Measurements from ENCODE around the gene ALDH1L1.

The ALDH1L1 gene

DNA sequence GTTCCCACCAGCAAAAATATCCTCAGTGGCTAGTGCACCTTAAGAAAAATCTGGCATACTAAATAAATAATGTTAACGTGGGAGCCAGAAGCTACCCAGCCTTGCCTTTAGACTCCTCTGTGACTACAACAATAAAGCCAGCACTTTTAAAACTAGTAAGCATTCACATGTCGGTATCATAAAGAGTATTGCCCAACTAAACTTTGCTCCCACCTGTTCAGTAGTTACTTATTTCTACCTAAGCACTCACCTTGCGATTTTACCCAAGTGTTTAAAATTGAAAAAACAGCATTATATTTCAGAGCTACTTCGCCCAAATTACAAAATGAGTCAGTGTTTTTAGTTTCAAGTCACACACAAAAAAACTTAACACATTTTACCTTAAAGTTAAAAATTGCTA lies 12.8 kb downstream of the ALDH1L1 start:
- Histone ChIP-seq H3K9me3 (ENCODE audit: control insufficient read depth, insufficient read depth, low read length) (no peaks in the 10 kb centered on the region), H3K36me3 (ENCODE audit: control insufficient read depth, insufficient read depth, low read length) (no peaks in the 10 kb centered on the region), H3K4me3 (ENCODE audit: low read length) (no peak overlapping the region), H3K27ac (ENCODE audit: low read length) (no peak overlapping the region), H3K4me1 (ENCODE audit: control insufficient read depth, insufficient read depth, low read length) (no peaks in the 10 kb centered on the region), H3K27me3 (ENCODE audit: control insufficient read depth, insufficient read depth, low read length) (no peaks in the 10 kb centered on the region)
- no peak for DNase-seq (ENCODE audit: low read depth, low spot score)
- WGBS (ENCODE audit: insufficient coverage, insufficient read length): no CpG with 5 or more reads among the region's 4 CpGs

DNA sequence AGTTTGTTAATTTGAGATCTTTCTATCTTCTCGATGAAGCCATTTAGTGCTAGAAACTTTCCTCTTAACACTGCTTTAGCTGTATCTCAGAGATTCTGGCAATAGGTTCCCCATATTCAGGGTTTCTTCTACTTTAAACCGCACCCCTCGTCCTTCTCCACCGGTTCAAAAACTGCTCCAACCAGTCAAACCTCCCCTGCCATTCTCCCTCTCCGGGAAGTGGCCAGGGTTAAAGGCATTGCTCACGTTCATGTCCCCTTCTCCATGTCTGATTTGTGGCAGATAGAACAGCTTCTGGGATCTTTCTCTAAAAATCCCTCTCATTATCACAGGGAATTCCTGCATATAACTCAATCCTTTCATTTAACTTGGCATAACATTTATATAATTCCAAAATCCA lies 14.4 kb downstream of the ALDH1L1 start:
- DNase-seq (ENCODE audit: low read depth, low spot score): no peak
- Histone ChIP-seq H3K36me3 (ENCODE audit: control insufficient read depth, insufficient read depth, low read length) (no peaks in the 10 kb centered on the region), H3K4me1 (ENCODE audit: control insufficient read depth, insufficient read depth, low read length) (no peaks in the 10 kb centered on the region), H3K4me3 (ENCODE audit: low read length) (no peak overlapping the region), H3K27ac (ENCODE audit: low read length) (no peak overlapping the region), H3K9me3 (ENCODE audit: control insufficient read depth, insufficient read depth, low read length) (no peaks in the 10 kb centered on the region), H3K27me3 (ENCODE audit: control insufficient read depth, insufficient read depth, low read length) (no peaks in the 10 kb centered on the region)
- no CpG with 5 or more reads among the region's 6 CpGs for WGBS (ENCODE audit: insufficient coverage, insufficient read length)

DNA sequence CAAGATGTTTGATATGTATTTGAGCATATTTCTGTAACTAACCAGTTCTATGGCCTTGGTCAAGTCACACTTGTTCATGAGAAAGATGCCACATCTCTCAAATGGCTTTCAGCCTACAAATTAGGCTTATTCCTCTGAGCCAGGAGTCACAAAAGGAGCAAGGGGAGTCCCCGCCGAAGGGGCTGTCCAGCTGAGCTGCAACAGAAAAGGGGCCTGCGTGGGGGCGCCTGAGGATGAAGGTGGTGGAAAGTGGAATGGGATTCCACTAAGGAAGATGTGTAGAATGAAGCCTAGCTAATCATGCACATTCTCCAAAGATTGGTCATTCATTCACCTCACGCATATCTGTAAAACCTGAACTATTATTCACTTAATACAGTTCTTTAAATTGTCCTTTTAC lies 19.1 kb downstream of the ALDH1L1 start:
- H3K27ac ChIP-seq (ENCODE audit: low read length): no peak overlapping the region
- no peaks in the 10 kb centered on the region for H3K9me3 ChIP-seq (ENCODE audit: control insufficient read depth, insufficient read depth, low read length)
- no peaks in the 10 kb centered on the region for H3K4me1 ChIP-seq (ENCODE audit: control insufficient read depth, insufficient read depth, low read length)
- H3K4me3 ChIP-seq (ENCODE audit: low read length): no peak overlapping the region
- H3K36me3 ChIP-seq (ENCODE audit: control insufficient read depth, insufficient read depth, low read length): no peaks in the 10 kb centered on the region
- WGBS (ENCODE audit: insufficient coverage, insufficient read length): no CpG with 5 or more reads among the region's 5 CpGs
- H3K27me3 ChIP-seq (ENCODE audit: control insufficient read depth, insufficient read depth, low read length): no peaks in the 10 kb centered on the region
- no peak for DNase-seq (ENCODE audit: low read depth, low spot score)

DNA sequence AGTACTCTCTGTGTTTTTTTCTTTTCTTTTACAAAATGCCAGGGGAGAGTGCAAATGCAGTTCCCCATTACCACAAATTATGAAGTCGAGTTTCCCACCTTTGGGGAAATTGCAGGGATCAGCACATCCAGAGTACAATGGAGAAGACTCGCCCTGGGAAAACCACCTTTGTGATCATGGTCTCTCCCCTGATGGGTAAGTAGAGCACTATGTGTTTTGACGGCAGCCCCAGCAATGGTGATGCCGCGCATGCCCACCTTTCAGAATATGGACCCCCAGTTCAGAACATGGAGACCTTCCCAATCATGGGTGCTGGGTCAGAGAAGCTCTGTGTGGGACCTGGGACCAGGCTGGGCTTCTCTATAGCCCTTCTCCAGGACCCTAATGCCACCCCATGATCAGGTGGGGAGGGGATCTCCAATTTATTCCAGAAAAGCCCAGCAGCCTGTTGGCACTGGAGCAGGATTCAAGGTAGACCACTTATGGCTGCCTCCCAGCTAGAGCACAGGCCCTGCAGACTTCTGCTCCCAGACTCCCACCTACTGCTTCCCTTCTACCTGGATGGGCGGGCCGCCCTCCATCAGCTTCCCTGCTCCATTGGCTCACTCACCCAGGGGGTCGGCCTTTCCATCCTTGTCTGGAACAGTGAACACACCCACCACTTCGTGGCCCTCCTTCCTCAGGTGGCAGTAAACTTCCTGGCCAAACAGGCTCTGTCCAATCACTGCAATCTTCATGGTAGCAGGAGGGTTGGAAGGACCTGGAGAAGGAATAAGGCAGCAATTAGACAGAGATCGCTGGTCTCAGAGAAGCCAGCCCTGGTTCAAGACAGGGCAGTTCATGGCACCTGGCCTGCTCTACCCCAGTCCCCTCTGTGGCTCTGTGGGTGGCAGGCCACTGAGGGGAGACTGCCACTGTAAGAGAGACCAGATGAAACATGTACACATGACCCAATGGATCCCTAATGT lies 19.9 kb downstream of the ALDH1L1 start:
- WGBS (ENCODE audit: insufficient coverage, insufficient read length): no CpG with 5 or more reads among the region's 10 CpGs
- Histone ChIP-seq H3K36me3 (ENCODE audit: control insufficient read depth, insufficient read depth, low read length) (no peaks in the 10 kb centered on the region), H3K9me3 (ENCODE audit: control insufficient read depth, insufficient read depth, low read length) (no peaks in the 10 kb centered on the region), H3K4me3 (ENCODE audit: low read length) (no peak overlapping the region), H3K27me3 (ENCODE audit: control insufficient read depth, insufficient read depth, low read length) (no peaks in the 10 kb centered on the region), H3K4me1 (ENCODE audit: control insufficient read depth, insufficient read depth, low read length) (no peaks in the 10 kb centered on the region), H3K27ac (ENCODE audit: low read length) (no peak overlapping the region)
- DNase-seq (ENCODE audit: low read depth, low spot score): no peak

DNA sequence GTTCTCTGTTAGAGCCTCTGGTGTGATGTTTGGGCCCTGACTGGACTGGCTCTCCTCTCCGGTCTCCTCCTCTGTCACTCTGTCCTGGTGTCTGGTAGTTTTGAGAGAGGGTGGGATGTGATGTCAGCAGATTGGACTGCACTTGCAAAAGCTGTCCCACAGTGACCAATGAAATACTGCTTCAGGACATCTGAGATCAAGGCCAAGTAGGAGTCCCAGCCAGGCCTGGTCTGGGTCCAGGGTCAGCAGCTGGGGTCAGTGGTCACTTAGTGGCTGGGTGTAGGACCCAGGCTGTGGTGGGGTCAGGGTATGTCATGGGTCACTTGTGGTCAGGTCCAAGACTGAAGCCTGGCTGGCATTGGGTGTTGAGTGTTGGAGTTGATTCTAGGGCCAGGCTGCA lies 20.9 kb downstream of the ALDH1L1 start:
- no peak overlapping the region for H3K4me3 ChIP-seq (ENCODE audit: low read length)
- DNase-seq (ENCODE audit: low read depth, low spot score): no peak
- H3K36me3 ChIP-seq (ENCODE audit: control insufficient read depth, insufficient read depth, low read length): no peaks in the 10 kb centered on the region
- H3K9me3 ChIP-seq (ENCODE audit: control insufficient read depth, insufficient read depth, low read length): no peaks in the 10 kb centered on the region
- no peaks in the 10 kb centered on the region for H3K4me1 ChIP-seq (ENCODE audit: control insufficient read depth, insufficient read depth, low read length)
- no peaks in the 10 kb centered on the region for H3K27me3 ChIP-seq (ENCODE audit: control insufficient read depth, insufficient read depth, low read length)
- H3K27ac ChIP-seq (ENCODE audit: low read length): no peak overlapping the region
- no CpG with 5 or more reads among the region's 1 CpG for WGBS (ENCODE audit: insufficient coverage, insufficient read length)

DNA sequence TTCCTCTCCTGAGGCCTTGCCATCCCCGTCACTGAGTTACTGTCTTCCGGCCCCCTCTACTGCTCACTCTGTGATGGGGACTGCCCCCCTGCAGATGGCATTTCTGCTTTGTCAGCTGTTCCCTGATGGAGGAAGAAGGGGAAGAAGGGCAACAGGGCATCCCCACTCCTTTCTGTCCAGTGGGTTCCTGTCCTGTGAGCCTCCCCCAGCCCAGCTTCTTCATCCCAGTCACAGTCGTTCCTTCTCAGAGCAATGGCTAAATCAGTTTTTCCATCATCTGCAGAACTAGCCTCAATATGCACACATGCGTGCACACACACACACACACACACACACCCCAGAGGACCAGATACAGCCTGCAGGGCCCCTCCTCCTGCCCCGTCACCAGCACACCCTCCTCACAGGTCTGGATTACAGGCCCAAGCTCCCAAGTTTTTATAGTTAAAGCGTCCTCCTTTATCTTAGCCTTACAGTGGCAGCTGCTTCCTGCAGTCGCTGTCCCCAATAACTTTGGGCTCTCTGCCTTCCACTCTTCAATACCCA lies 21.4 kb downstream of the ALDH1L1 start:
- Histone ChIP-seq H3K4me3 (ENCODE audit: low read length) (no peak overlapping the region), H3K4me1 (ENCODE audit: control insufficient read depth, insufficient read depth, low read length) (no peaks in the 10 kb centered on the region), H3K9me3 (ENCODE audit: control insufficient read depth, insufficient read depth, low read length) (no peaks in the 10 kb centered on the region), H3K27me3 (ENCODE audit: control insufficient read depth, insufficient read depth, low read length) (no peaks in the 10 kb centered on the region), H3K36me3 (ENCODE audit: control insufficient read depth, insufficient read depth, low read length) (no peaks in the 10 kb centered on the region), H3K27ac (ENCODE audit: low read length) (no peak overlapping the region)
- WGBS (ENCODE audit: insufficient coverage, insufficient read length): no CpG with 5 or more reads among the region's 7 CpGs
- DNase-seq (ENCODE audit: low read depth, low spot score): no peak

DNA sequence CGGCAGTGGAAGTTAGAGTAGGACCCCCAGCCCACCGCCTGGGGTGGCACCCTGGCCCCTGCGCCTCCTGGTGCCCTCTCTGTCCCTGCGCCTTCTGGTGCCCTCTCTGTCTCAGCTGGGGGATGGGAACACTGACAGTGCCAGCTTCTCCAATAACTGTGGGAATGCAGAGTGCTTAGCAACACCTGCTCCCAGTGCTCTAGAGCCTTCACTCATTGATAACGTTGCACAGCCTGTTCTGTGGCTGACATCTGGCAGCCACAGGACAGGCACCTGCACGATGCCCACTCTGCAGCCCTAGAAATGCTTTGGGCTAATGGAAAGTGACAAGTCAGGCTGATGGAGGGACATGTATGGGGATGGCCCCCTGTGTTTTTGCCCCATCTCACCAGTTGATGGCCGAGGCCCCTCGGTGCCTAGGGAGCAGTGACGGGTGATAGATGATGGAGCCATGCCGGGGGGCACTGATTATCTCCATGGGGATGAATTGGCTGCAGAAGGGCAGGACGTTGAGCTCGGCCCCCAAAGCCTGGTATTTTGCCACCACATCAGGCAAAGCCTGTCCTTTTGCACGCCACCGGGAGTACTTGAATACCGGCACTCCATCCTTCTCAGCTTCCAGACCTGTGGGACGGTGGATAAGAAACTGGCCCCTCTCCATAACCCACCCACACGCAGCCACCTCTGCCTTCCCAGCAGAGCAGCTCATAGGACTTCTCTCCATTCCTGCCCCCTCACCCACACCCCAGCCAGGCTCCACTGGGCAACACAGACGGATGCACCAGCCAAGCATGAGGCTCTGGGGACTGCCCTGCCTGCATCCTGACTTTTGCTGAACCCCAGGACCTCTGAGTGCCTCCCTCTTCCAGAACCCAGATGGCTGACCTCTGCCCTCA lies 22.1 kb downstream of the ALDH1L1 start:
- Histone ChIP-seq H3K4me1 (ENCODE audit: control insufficient read depth, insufficient read depth, low read length) (no peaks in the 10 kb centered on the region), H3K27me3 (ENCODE audit: control insufficient read depth, insufficient read depth, low read length) (no peaks in the 10 kb centered on the region), H3K4me3 (ENCODE audit: low read length) (no peak overlapping the region), H3K27ac (ENCODE audit: low read length) (no peak overlapping the region), H3K36me3 (ENCODE audit: control insufficient read depth, insufficient read depth, low read length) (no peaks in the 10 kb centered on the region), H3K9me3 (ENCODE audit: control insufficient read depth, insufficient read depth, low read length) (no peaks in the 10 kb centered on the region)
- DNase-seq (ENCODE audit: low read depth, low spot score): no peak
- no CpG with 5 or more reads among the region's 18 CpGs for WGBS (ENCODE audit: insufficient coverage, insufficient read length)

DNA sequence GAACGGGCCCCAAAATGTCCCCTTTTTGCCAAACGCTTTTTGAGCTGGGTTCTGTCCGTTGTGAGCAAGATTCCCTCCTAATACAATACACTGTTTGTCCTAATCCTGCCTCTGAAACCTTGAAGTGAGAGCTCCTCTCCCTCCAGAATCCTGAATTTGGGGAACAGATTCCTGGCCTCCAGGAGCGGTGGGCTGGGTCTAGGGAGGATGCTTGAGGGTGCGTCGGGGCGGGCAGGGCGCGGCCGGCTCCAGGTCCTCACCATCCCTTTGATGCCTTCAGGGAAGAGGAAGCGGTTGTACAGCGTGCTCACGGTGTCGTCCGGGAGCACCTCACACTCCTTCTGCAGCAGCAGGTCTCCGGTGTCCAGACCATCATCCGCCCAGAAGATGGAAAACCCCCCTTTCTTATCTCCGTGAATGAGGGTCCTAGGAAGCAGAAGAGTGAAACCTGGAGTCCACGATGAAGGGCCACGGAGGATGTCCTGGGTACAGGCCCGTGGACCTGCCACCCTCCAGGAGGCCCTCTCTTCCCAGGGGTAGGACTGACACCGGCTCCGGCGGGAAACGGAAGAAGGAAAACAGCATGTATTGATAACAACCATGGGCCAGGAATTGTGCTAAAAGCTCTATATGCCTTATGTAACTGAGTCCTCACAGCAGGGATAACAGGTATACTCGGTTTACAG lies 23.2 kb downstream of the ALDH1L1 start:
- Histone ChIP-seq H3K4me1 (ENCODE audit: control insufficient read depth, insufficient read depth, low read length) (no peaks in the 10 kb centered on the region), H3K36me3 (ENCODE audit: control insufficient read depth, insufficient read depth, low read length) (no peaks in the 10 kb centered on the region), H3K27ac (ENCODE audit: low read length) (no peak overlapping the region), H3K4me3 (ENCODE audit: low read length) (no peak overlapping the region), H3K9me3 (ENCODE audit: control insufficient read depth, insufficient read depth, low read length) (no peaks in the 10 kb centered on the region), H3K27me3 (ENCODE audit: control insufficient read depth, insufficient read depth, low read length) (no peaks in the 10 kb centered on the region)
- no CpG with 5 or more reads among the region's 26 CpGs for WGBS (ENCODE audit: insufficient coverage, insufficient read length)
- DNase-seq (ENCODE audit: low read depth, low spot score): no peak

DNA sequence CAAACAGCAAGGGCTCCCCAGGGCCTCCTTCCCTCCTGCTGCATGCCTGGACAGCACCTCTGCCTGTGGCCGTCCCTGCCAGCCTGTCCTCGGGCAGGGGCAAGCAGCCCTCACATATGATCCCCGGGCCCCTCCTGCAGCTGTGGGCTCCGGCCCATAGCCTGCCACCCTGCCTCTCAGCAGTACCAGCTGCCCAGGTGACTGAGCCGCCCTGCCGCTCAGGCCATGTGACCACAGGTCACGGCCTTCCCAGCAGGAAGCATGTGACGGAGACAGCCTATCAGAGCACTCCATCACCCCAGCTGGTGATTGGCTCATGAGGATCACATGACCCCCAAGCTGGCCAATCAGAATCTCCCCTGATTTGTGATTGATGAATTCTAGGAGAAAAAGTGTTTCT lies 23.9 kb downstream of the ALDH1L1 start:
- no peak for DNase-seq (ENCODE audit: low read depth, low spot score)
- no peaks in the 10 kb centered on the region for H3K4me1 ChIP-seq (ENCODE audit: control insufficient read depth, insufficient read depth, low read length)
- WGBS (ENCODE audit: insufficient coverage, insufficient read length): no CpG with 5 or more reads among the region's 8 CpGs
- H3K9me3 ChIP-seq (ENCODE audit: control insufficient read depth, insufficient read depth, low read length): no peaks in the 10 kb centered on the region
- no peaks in the 10 kb centered on the region for H3K36me3 ChIP-seq (ENCODE audit: control insufficient read depth, insufficient read depth, low read length)
- H3K27ac ChIP-seq (ENCODE audit: low read length): no peak overlapping the region
- no peaks in the 10 kb centered on the region for H3K27me3 ChIP-seq (ENCODE audit: control insufficient read depth, insufficient read depth, low read length)
- H3K4me3 ChIP-seq (ENCODE audit: low read length): no peak overlapping the region

DNA sequence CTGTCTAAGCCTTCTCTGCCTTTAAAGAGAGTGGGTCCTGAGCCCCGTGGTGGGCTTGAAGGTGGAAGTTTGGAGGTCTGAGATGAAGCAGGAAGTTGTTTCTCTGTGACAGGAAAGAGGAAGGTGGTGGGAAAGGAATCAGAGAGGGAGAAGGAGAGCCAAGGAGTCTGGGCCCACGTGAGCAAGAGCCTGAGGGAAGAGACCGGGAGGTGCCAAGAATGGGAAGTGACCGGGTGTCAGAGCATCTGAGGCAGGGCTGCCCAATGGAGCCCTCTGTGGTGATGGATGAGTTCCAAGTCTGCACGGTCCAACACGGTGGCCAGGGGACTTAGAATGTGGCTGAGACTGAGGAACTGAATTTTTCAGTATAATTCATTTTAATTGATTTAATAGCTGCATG lies 24.6 kb downstream of the ALDH1L1 start:
- Histone ChIP-seq H3K27ac (ENCODE audit: low read length) (no peak overlapping the region), H3K36me3 (ENCODE audit: control insufficient read depth, insufficient read depth, low read length) (no peaks in the 10 kb centered on the region), H3K4me1 (ENCODE audit: control insufficient read depth, insufficient read depth, low read length) (no peaks in the 10 kb centered on the region), H3K9me3 (ENCODE audit: control insufficient read depth, insufficient read depth, low read length) (no peaks in the 10 kb centered on the region), H3K4me3 (ENCODE audit: low read length) (no peak overlapping the region), H3K27me3 (ENCODE audit: control insufficient read depth, insufficient read depth, low read length) (no peaks in the 10 kb centered on the region)
- no CpG with 5 or more reads among the region's 6 CpGs for WGBS (ENCODE audit: insufficient coverage, insufficient read length)
- DNase-seq (ENCODE audit: low read depth, low spot score): no peak
